ENCODE results near the gene ZNF226. TPM values are rescaled to one million over a fixed set of nuclear protein-coding genes. Genes with fewer than 3 reads are reported as not detected.

The ZNF226 gene
- total and polyA plus RNA-seq, 9 of the 15 experiments (the other 6 are each of a cell fraction or from before 2014, with no cell fraction given) = 6.2 to 19.4 (median 9.3) TPM

DNA sequence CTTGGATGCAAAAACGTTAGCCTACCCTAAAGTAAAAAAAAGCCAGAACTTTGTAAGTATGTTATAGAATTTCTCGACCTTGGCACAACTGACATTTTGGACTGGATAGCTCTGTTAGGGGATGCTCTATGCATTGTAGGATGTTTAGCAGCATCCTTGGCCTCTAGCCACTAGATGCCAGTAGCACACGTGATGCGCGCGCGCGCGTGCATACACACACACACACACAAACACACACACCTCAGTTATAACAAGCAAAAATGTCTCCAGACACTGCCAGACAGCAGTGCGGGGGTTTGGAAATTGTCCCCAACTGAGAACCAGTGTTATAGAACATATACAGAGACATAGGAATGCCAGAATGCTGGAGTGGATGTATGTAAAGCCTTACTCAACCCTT is 17.2 kb downstream of the ZNF226 start:
- Histone ChIP-seq H2AFZ (ENCODE audit: low read depth, low read length) (no peak overlapping the region), H3K4me1 (replicated peaks in 1 of 2; ENCODE audit: control insufficient read depth in 2 of 2, insufficient read depth in 2 of 2, low read length in 2 of 2) (no peaks in the 10 kb centered on the region), H4K20me1 (replicated peaks; ENCODE audit: control insufficient read depth, insufficient read depth, low read length) (no peaks in the 10 kb centered on the region), H3K4me3 (no peak overlapping the region), H3K9ac (ENCODE audit: insufficient read depth in 1 of 2, low read depth in 2 of 2, low read length in 2 of 2) (no peak overlapping the region), H3K27me3 (ENCODE audit: control insufficient read depth in 2 of 2, insufficient read depth in 2 of 2, low read length in 2 of 2) (no peaks in the 10 kb centered on the region), H3K79me2 (ENCODE audit: control insufficient read depth, insufficient read depth, low read length) (no peaks in the 10 kb centered on the region), H3K9me3 (replicated peaks; ENCODE audit: control insufficient read depth, insufficient read depth, low read depth, low read length) (peaks cover 2% of the 10 kb centered on the region), H3K9me1 (ENCODE audit: control insufficient read depth, insufficient read depth, low read length) (no peaks in the 10 kb centered on the region), H3K36me3 (ENCODE audit: control insufficient read depth, insufficient read depth, low read length) (no peaks in the 10 kb centered on the region), H3K27ac (ENCODE audit: extremely low read depth, low read depth, low read length) (no peak overlapping the region), H3K4me2 (ENCODE audit: insufficient read depth, low read length) (no peak overlapping the region)
- CTCF ChIA-PET (ENCODE audit: low intra/inter-chr PET ratio) = no interaction called here
- intact Hi-C loops (cut with micrococcal nuclease) = no loop called here
- DNase-seq (ENCODE audit: extremely low read depth in 1 of 4, low spot score in 3 of 4) (no peak), FAIRE-seq (no peak), ATAC-seq (no peak)
- in situ Hi-C loops (cut with MboI) = no loop called here
- no TSS peak for BruUV-seq (replicated peaks)
- WGBS (ENCODE audit: insufficient coverage, low coverage, missing lambda C conversion rate) = 27% methylated on average over 10 of the region's 10 CpGs
- TF ChIP-seq, protein P1, sequence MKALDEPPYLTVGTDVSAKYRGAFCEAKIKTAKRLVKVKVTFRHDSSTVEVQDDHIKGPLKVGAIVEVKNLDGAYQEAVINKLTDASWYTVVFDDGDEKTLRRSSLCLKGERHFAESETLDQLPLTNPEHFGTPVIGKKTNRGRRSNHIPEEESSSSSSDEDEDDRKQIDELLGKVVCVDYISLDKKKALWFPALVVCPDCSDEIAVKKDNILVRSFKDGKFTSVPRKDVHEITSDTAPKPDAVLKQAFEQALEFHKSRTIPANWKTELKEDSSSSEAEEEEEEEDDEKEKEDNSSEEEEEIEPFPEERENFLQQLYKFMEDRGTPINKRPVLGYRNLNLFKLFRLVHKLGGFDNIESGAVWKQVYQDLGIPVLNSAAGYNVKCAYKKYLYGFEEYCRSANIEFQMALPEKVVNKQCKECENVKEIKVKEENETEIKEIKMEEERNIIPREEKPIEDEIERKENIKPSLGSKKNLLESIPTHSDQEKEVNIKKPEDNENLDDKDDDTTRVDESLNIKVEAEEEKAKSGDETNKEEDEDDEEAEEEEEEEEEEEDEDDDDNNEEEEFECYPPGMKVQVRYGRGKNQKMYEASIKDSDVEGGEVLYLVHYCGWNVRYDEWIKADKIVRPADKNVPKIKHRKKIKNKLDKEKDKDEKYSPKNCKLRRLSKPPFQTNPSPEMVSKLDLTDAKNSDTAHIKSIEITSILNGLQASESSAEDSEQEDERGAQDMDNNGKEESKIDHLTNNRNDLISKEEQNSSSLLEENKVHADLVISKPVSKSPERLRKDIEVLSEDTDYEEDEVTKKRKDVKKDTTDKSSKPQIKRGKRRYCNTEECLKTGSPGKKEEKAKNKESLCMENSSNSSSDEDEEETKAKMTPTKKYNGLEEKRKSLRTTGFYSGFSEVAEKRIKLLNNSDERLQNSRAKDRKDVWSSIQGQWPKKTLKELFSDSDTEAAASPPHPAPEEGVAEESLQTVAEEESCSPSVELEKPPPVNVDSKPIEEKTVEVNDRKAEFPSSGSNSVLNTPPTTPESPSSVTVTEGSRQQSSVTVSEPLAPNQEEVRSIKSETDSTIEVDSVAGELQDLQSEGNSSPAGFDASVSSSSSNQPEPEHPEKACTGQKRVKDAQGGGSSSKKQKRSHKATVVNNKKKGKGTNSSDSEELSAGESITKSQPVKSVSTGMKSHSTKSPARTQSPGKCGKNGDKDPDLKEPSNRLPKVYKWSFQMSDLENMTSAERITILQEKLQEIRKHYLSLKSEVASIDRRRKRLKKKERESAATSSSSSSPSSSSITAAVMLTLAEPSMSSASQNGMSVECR (CRISPR knock-in tag; IDR thresholded peaks at IDR 0.05) = no peak
- TF ChIP-seq RBFOX2 (IDR thresholded peaks at IDR 0.05; ENCODE audit: low read depth, low read length) (no peak), CAMTA2 (CRISPR knock-in tag; conservative IDR thresholded peaks at IDR 0.05) (no peak), CBX3 (IDR thresholded peaks at IDR 0.05; ENCODE audit: borderline replicate concordance in 1 of 2, low read length in 2 of 2) (no peak)
- POLR2A ChIA-PET = no interaction called here
